SK-N-SH (cell line): Measurements from ENCODE around the gene MORC1. TPM values are rescaled to one million over a fixed set of nuclear protein-coding genes. Genes with fewer than 3 reads are reported as not detected.

ENCODE experiments used
- CTCF ChIA-PET: fragments of 300-600, 350-600 bp; formaldehyde crosslinking; extraction: SDS; loops from one replicate; lab custom pipeline; 2021; lab: Yijun Ruan, JAX
- POLR2A ChIA-PET: fragments of 350-600 bp; sonication (Branson Sonifier 250); formaldehyde crosslinking; extraction: SDS; loops from one replicate; lab custom pipeline; 2020; ENCODE audit warnings: antibody characterized with exemption, inconsistent platforms; lab: Yijun Ruan, JAX
- DNase-seq: peaks from one replicate; pipeline ENCODE4 v3.0.0; 2012
- H2AFZ ChIP-seq: fragments of 200-600 bp; sonication (generic); 2 replicates; pipeline ENCODE4 v1.8.1; 2016; ENCODE audit warnings: antibody characterized with exemption, mild to moderate bottlenecking, low read depth
- H3F3A ChIP-seq: fragments of 200-600 bp; sonication (generic); replicated peaks from 2 replicates; pipeline ENCODE3; 2016; ENCODE audit warnings: antibody characterized with exemption, mild to moderate bottlenecking; ENCODE audit not compliant: insufficient read depth
- H3K27ac ChIP-seq, 2 experiments: fragments of 200-500 bp in 1 of 2; fragments of 200-600 bp in 1 of 2; sonication (Bioruptor generic) in 1 of 2; sonication (generic), shearing (Covaris generic) in 1 of 2; 2 replicates each; pipeline versions ENCODE4 v1.5.1 to v1.6.1; 2014 to 2016; ENCODE audit warnings: low read depth in 2 of 2, inconsistent platforms in 1 of 2, low read length in 1 of 2, mild to moderate bottlenecking in 1 of 2, mixed read lengths in 1 of 2
- H3K27me3 ChIP-seq: fragments of 200-600 bp; sonication (generic), shearing (Covaris generic); 2 replicates; pipeline ENCODE4 v1.6.1; 2016; ENCODE audit warnings: mixed run types; ENCODE audit not compliant: insufficient read depth
- H3K36me3 ChIP-seq, 2 experiments: fragments of 200-500 bp in 1 of 2; fragments of 200-600 bp in 1 of 2; sonication (Bioruptor generic) in 1 of 2; sonication (generic) in 1 of 2; replicated peaks in 1 of 2; 2 replicates each; pipeline versions ENCODE3 to v1.5.1; 2014 to 2016; ENCODE audit warnings: low read length in 1 of 2, mild to moderate bottlenecking in 1 of 2; ENCODE audit not compliant: insufficient read depth in 2 of 2, control insufficient read depth in 1 of 2
- H3K4me1 ChIP-seq, 2 experiments: fragments of 200-500 bp in 1 of 2; fragments of 200-600 bp in 1 of 2; sonication (Bioruptor generic) in 1 of 2; sonication (generic), shearing (Covaris generic) in 1 of 2; 2 replicates each; pipeline versions ENCODE4 v1.5.1 to v1.6.1; 2014 to 2016; ENCODE audit warnings: low read depth in 1 of 2, low read length in 1 of 2, mixed run types in 1 of 2; ENCODE audit not compliant: insufficient read depth in 2 of 2, control insufficient read depth in 1 of 2
- H3K4me2 ChIP-seq: fragments of 200-600 bp; sonication (generic), shearing (Covaris generic); 2 replicates; pipeline ENCODE4 v1.6.1; 2017; ENCODE audit warnings: mixed run types
- H3K4me3 ChIP-seq, 2 experiments: fragments of 200-500 bp in 1 of 2; fragments of 200-600 bp in 1 of 2; sonication (Bioruptor generic) in 1 of 2; sonication (generic), shearing (Covaris generic) in 1 of 2; 2 replicates each; pipeline versions ENCODE4 v1.5.1 to v1.8.1; 2014 to 2016; ENCODE audit warnings: low read depth in 2 of 2, inconsistent platforms in 1 of 2, low read length in 1 of 2, mild to moderate bottlenecking in 1 of 2, mixed read lengths in 1 of 2, moderate library complexity in 1 of 2
- H3K79me2 ChIP-seq: fragments of 200-600 bp; sonication (generic); 2 replicates; pipeline ENCODE4 v1.8.1; 2017; ENCODE audit warnings: mild to moderate bottlenecking; ENCODE audit not compliant: insufficient read depth
- H3K9ac ChIP-seq: fragments of 200-600 bp; sonication (generic); 2 replicates; pipeline ENCODE4 v1.6.1; 2017; ENCODE audit warnings: mixed run types
- H3K9me2 ChIP-seq: fragments of 200-600 bp; sonication (generic); 2 replicates; pipeline ENCODE4 v1.6.1; 2017; ENCODE audit warnings: mixed run types
- H3K9me3 ChIP-seq: fragments of 200-600 bp; sonication (generic); 2 replicates; pipeline ENCODE4 v1.6.1; 2017; ENCODE audit warnings: mixed run types, mild to moderate bottlenecking, moderate library complexity
- H4K20me1 ChIP-seq: fragments of 200-600 bp; sonication (generic); 2 replicates; pipeline ENCODE4 v1.6.1; 2017; ENCODE audit warnings: mild to moderate bottlenecking, mixed run types; ENCODE audit not compliant: insufficient read depth
- EP300 ChIP-seq, 2 experiments: IDR thresholded peaks; 2 replicates each; pipeline versions ENCODE4 v1.4.0 to v1.6.1; 2012; ENCODE audit warnings: borderline replicate concordance in 1 of 2, low read depth in 1 of 2, low read length in 1 of 2
- FOXM1 ChIP-seq: IDR thresholded peaks from 2 replicates; pipeline ENCODE4 v1.4.0; 2012; ENCODE audit warnings: low read depth, mild to moderate bottlenecking
- JUND ChIP-seq: IDR thresholded peaks from 2 replicates; pipeline ENCODE4 v1.4.0; 2012
- POLR2AphosphoS5 ChIP-seq: IDR thresholded peaks from 2 replicates; pipeline ENCODE4 v1.6.1; 2012; ENCODE audit warnings: low read depth, low read length
- RAD21 ChIP-seq: IDR thresholded peaks from 2 replicates; pipeline ENCODE4 v1.6.1; 2012; ENCODE audit warnings: mild to moderate bottlenecking, low read length
- RFX5 ChIP-seq: IDR thresholded peaks from 2 replicates; pipeline ENCODE4 v1.6.1; 2012; ENCODE audit warnings: mild to moderate bottlenecking, improper control_type of control experiment, low read length
- RXRA ChIP-seq: IDR thresholded peaks from 2 replicates; pipeline ENCODE4 v1.4.0; 2012; ENCODE audit warnings: low read depth, mild to moderate bottlenecking, borderline replicate concordance
- SMC3 ChIP-seq: IDR thresholded peaks from 2 replicates; pipeline ENCODE4 v1.6.1; 2012; ENCODE audit warnings: low read depth, low read length, improper control_type of control experiment
- TEAD4 ChIP-seq: IDR thresholded peaks from 2 replicates; pipeline ENCODE4 v1.4.0; 2012; ENCODE audit warnings: mild to moderate bottlenecking, borderline replicate concordance; ENCODE audit not compliant: insufficient read depth
- WGBS: methylation state at CpG from one replicate; pipeline ENCODE4 v1.1.6; 2017; ENCODE audit warnings: low lambda C conversion rate; 5-methylcytosine and 5-hydroxymethylcytosine counted together
- polyA plus RNA-seq, 3 experiments: library from polyadenylated mRNA; depleted of rRNA; stranded (reverse); fragments of >200 nt; gene quantifications; 2 replicates each; pipeline ENCODE4 v1.2.3, GENCODE V29; 2012
- TF ChIP-seq, protein P1 (sequence below): fragments of 200-600 bp; sonication (generic); IDR thresholded peaks from 2 replicates; pipeline ENCODE4 v1.6.1; 2017; ENCODE audit warnings: antibody characterized with exemption, mild to moderate bottlenecking, moderate library complexity
- TF ChIP-seq, protein P2 (sequence below): IDR thresholded peaks from 2 replicates; pipeline ENCODE4 v1.4.0; 2012; ENCODE audit warnings: low read depth
- TF ChIP-seq, protein P3 (sequence below): IDR thresholded peaks from 2 replicates; pipeline ENCODE4 v1.4.0; 2012; ENCODE audit warnings: low read depth, borderline replicate concordance
- TF ChIP-seq, protein P4 (sequence below): fragments of 150-350 bp; IDR thresholded peaks from 2 replicates; pipeline ENCODE4 v1.6.1; 2016; ENCODE audit warnings: mild to moderate bottlenecking, low read depth, low read length

Gene MORC1
- polyA plus RNA-seq, 1 of the 3 experiments (the other 2 are of a cell fraction), result not detected

DNA sequence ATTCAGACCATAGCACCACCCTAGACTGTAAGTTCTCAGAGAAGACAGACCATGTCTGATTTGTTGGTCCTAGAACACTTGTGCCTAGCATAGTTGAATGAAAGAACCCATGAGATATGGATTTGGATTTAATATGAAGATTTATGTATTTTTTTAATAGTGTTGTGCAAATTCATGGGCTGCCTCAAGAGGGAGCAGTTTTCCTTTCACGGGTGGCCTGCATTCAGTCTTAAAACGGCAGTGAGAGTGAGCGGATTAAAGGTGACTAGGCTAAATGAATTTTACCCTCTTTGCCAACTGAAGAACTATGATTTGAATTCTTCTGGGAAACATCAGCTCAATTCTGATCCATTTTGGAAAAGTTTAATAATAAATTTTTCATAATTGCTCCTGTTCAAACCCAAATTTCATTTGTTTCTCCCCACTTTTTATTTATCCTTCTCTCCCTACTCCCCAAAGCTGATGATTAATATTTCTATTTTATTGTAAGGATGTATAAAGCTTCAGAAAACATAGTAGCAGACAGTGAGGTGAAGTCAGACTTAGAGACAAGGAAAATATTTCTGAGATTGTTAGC, 67.3 kb downstream of the MORC1 start:
- Histone ChIP-seq H3K4me1 (no peaks in the 10 kb centered on the region), H3K36me3 (no peaks in the 10 kb centered on the region), H3K79me2 (no peaks in the 10 kb centered on the region), H3K4me2 (no peak overlapping the region), H3K27me3 (no peaks in the 10 kb centered on the region), H3K9me2 (no peaks in the 10 kb centered on the region), H3K9ac (no peak overlapping the region), H2AFZ (no peak overlapping the region), H3K27ac (no peak overlapping the region), H3K4me3 (peak overlapping the region in 1 of 2 experiments; percentile 29; a peak in 1 of 4 replicates), H3K9me3 (no peaks in the 10 kb centered on the region), H3F3A (no peaks in the 10 kb centered on the region), H4K20me1 (no peaks in the 10 kb centered on the region)
- ChIA-PET POLR2A (no interaction called here), CTCF (interaction anchor here (0.8 to 1.5 kb wide), 3 partner anchors 27 to 30 kb away, joined by 3 to 6 read pairs (median 3); no protein-coding TSS in a partner anchor)
- 29% methylated on average over 3 of the region's 3 CpGs for WGBS
- peak; percentile 20 for DNase-seq
- TF ChIP-seq POLR2AphosphoS5 (no peak), SMC3 (peak; percentile 39), FOXM1 (no peak), RXRA (no peak), RAD21 (peak; percentile 49)
- TF ChIP-seq, protein P1, sequence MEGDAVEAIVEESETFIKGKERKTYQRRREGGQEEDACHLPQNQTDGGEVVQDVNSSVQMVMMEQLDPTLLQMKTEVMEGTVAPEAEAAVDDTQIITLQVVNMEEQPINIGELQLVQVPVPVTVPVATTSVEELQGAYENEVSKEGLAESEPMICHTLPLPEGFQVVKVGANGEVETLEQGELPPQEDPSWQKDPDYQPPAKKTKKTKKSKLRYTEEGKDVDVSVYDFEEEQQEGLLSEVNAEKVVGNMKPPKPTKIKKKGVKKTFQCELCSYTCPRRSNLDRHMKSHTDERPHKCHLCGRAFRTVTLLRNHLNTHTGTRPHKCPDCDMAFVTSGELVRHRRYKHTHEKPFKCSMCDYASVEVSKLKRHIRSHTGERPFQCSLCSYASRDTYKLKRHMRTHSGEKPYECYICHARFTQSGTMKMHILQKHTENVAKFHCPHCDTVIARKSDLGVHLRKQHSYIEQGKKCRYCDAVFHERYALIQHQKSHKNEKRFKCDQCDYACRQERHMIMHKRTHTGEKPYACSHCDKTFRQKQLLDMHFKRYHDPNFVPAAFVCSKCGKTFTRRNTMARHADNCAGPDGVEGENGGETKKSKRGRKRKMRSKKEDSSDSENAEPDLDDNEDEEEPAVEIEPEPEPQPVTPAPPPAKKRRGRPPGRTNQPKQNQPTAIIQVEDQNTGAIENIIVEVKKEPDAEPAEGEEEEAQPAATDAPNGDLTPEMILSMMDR, result peak; percentile 78
- TF ChIP-seq, protein P2, sequence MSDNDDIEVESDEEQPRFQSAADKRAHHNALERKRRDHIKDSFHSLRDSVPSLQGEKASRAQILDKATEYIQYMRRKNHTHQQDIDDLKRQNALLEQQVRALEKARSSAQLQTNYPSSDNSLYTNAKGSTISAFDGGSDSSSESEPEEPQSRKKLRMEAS, result no peak

DNA sequence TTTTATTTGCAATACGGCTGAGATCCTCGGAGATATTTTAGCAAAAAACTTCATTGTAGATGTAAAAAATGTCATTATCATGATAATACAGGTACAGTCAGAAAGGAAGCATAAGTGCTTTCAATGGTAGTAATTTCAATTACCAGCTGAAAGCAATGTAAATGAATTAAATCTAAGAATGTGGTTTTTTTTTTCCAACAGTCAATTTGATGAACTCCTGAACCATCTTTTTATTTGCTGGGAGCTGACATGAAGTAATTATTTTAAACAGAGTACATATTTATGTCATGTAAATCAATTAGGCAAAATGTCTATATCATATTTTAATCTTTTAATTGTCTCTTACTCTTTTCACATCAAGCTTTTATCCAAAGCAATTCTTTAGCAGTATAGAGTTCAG, 70.6 kb downstream of the MORC1 start:
- Histone ChIP-seq H3K9me2 (no peaks in the 10 kb centered on the region), H4K20me1 (no peaks in the 10 kb centered on the region), H3K36me3 (no peaks in the 10 kb centered on the region), H3K4me3 (no peak overlapping the region), H3K79me2 (no peaks in the 10 kb centered on the region), H3K9ac (no peak overlapping the region), H2AFZ (no peak overlapping the region), H3K4me2 (no peak overlapping the region), H3K27ac (no peak overlapping the region), H3K4me1 (no peaks in the 10 kb centered on the region), H3K27me3 (no peaks in the 10 kb centered on the region), H3F3A (no peaks in the 10 kb centered on the region), H3K9me3 (no peaks in the 10 kb centered on the region)
- WGBS, result 60% methylated on average over 2 of the region's 2 CpGs
- no peak for TF ChIP-seq TEAD4
- TF ChIP-seq, protein P3, sequence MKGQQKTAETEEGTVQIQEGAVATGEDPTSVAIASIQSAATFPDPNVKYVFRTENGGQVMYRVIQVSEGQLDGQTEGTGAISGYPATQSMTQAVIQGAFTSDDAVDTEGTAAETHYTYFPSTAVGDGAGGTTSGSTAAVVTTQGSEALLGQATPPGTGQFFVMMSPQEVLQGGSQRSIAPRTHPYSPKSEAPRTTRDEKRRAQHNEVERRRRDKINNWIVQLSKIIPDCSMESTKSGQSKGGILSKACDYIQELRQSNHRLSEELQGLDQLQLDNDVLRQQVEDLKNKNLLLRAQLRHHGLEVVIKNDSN, result no peak
- no peak for TF ChIP-seq RFX5
- TF ChIP-seq, protein P4, sequence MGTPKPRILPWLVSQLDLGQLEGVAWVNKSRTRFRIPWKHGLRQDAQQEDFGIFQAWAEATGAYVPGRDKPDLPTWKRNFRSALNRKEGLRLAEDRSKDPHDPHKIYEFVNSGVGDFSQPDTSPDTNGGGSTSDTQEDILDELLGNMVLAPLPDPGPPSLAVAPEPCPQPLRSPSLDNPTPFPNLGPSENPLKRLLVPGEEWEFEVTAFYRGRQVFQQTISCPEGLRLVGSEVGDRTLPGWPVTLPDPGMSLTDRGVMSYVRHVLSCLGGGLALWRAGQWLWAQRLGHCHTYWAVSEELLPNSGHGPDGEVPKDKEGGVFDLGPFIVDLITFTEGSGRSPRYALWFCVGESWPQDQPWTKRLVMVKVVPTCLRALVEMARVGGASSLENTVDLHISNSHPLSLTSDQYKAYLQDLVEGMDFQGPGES, result no peak
- TF ChIP-seq EP300 (IDR thresholded peaks at IDR 0.05; ENCODE audit: borderline replicate concordance in 1 of 2, low read depth in 1 of 2, low read length in 1 of 2), result no peak
- no peak for TF ChIP-seq POLR2AphosphoS5
- no peak for TF ChIP-seq JUND
- DNase-seq, result no peak
- POLR2A ChIA-PET, result no interaction called here
- CTCF ChIA-PET, result interaction anchor here (0.6 to 2.2 kb wide), 3 partner anchors 21 to 132 kb away, joined by 3 to 8 read pairs (median 3); no protein-coding TSS in a partner anchor
